Neural crest cell (in vitro differentiated cells): Measurements from ENCODE around the gene GRIN3B. TPM values are rescaled to one million over a fixed set of nuclear protein-coding genes. Genes with fewer than 3 reads are reported as not detected.

Source experiments
- DNase-seq: peaks from one replicate; pipeline ENCODE4 v3.0.0; 2021; ENCODE audit warnings: low read depth, mixed read lengths, low spot score
- H3K27ac Mint-ChIP-seq: one replicate; pipeline ENCODE4 v1.8.0; 2021; ENCODE audit warnings: mild to moderate bottlenecking, mixed read lengths; ENCODE audit not compliant: unreplicated experiment
- H3K27me3 Mint-ChIP-seq: 2 replicates; pipeline ENCODE4 v1.8.0; 2021; ENCODE audit warnings: low read depth, mild to moderate bottlenecking, mixed read lengths
- H3K36me3 Mint-ChIP-seq: 2 replicates; pipeline ENCODE4 v1.8.0; 2021; ENCODE audit warnings: low read depth, mild to moderate bottlenecking, mixed read lengths
- H3K4me1 Mint-ChIP-seq: 2 replicates; pipeline ENCODE4 v1.8.0; 2021; ENCODE audit warnings: mixed read lengths
- H3K4me3 Mint-ChIP-seq: one replicate; pipeline ENCODE4 v1.8.0; 2021; ENCODE audit warnings: mild to moderate bottlenecking, mixed read lengths
- H3K9me3 Mint-ChIP-seq: 2 replicates; pipeline ENCODE4 v1.8.0; 2021; ENCODE audit warnings: mixed read lengths
- CTCF ChIP-seq: fragments of 200-600 bp; sonication (generic); conservative IDR thresholded peaks from 2 replicates; pipeline ENCODE4 v1.5.0; 2021; ENCODE audit warnings: antibody characterized with exemption, mild to moderate bottlenecking
- total RNA-seq: library from RNA; stranded (reverse); gene quantifications from 2 replicates; pipeline ENCODE4 v1.2.1, GENCODE V29; 2021

GRIN3B gene
- total RNA-seq, 1 donor from 2014 or later = 0.12 TPM

DNA sequence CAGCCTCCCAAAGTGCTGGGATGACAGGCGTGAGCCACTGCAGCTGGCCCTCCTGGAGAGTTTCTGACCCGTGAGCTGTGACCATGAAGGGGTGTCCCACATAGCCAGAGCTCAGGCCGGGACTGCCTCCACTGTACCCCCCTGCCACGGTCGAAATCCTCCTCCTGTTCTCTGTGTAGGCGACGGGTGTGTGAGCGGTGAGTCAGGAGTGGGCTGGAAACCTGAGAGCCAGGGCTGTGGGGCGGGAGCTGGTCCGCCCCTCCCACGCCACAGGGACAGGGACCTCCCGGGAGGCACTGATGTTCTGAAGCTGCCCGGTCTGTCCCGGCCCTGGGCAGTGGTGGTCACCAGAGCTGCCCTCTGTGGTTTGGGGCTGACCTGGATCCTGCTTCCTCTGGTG lies 12.1 kb upstream of the GRIN3B start:
- Mint-ChIP-seq H3K27me3 (peaks cover 7% of the 10 kb centered on the region), H3K27ac (no peak overlapping the region), H3K36me3 (peaks cover 2% of the 10 kb centered on the region), H3K4me1 (peaks cover 14% of the 10 kb centered on the region), H3K9me3 (no peaks in the 10 kb centered on the region), H3K4me3 (no peak overlapping the region)
- no peak for DNase-seq
- TF ChIP-seq CTCF = no peak

- Mint-ChIP-seq H3K27me3 (peaks cover 8% of the 10 kb centered on the region), H3K4me1 (peaks cover 14% of the 10 kb centered on the region), H3K27ac (no peak overlapping the region), H3K36me3 (peaks cover 2% of the 10 kb centered on the region), H3K9me3 (no peaks in the 10 kb centered on the region), H3K4me3 (peak overlapping the region; percentile 15)
- no peak for DNase-seq
- TF ChIP-seq CTCF = no peak
These were observed 11.7 kb upstream of the GRIN3B start for GRCh38 chr19:988510-988909.

GRCh38 chr19:989381-990081 lies 10.7 kb upstream of the GRIN3B start:
- Mint-ChIP-seq H3K36me3 (peaks cover 2% of the 10 kb centered on the region), H3K9me3 (no peaks in the 10 kb centered on the region), H3K4me1 (peaks cover 11% of the 10 kb centered on the region), H3K27me3 (peaks cover 7% of the 10 kb centered on the region), H3K27ac (no peak overlapping the region), H3K4me3 (no peak overlapping the region)
- peak; percentile 33 for TF ChIP-seq CTCF
- DNase-seq = no peak

DNA sequence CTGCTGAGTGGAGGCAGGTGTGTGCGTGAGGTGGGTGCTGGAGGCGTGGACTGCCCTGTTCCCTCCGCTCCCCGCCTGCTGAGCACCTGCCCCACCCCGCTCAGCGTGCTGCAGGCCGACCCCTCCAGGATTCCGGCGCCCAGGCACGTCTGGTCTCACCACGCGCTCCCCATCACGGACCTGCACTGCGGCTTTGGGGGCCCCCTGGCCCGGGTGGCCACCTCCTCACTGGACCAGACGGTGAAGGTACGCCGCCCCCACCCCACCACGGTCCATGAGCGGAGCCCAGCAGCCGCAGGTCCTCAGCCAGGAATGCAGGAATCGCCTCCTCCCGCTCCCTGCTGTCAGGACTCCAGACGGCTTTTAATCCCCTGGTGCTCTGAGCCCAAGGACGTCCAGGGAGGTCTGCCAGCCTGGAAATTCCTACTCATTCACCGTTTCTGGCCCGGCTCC lies 10.1 kb upstream of the GRIN3B start:
- no peak overlapping the region for H3K27ac Mint-ChIP-seq
- peaks cover 4% of the 10 kb centered on the region for H3K27me3 Mint-ChIP-seq
- peaks cover 2% of the 10 kb centered on the region for H3K36me3 Mint-ChIP-seq
- TF ChIP-seq CTCF = no peak
- H3K4me3 Mint-ChIP-seq = no peak overlapping the region
- no peak for DNase-seq
- H3K4me1 Mint-ChIP-seq = peaks cover 5% of the 10 kb centered on the region
- no peaks in the 10 kb centered on the region for H3K9me3 Mint-ChIP-seq

DNA sequence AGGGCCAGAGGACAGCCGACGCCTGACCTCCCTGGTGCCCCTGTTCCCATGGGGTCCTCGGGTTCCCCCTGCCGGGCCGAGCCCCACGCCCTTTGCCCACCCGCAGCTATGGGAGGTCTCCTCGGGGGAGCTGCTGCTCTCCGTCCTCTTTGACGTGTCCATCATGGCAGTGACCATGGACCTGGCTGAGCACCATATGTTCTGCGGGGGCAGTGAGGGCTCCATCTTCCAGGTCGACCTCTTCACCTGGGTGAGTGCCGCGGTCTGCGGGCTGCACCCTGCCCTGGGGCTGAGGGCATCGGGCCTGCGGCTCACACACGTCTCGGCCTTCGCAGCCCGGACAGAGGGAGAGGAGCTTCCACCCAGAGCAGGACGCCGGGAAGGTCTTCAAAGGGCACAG lies 9.5 kb upstream of the GRIN3B start:
- Mint-ChIP-seq H3K36me3 (peaks cover 2% of the 10 kb centered on the region), H3K4me1 (peaks cover under 1% of the 10 kb centered on the region), H3K9me3 (no peaks in the 10 kb centered on the region), H3K4me3 (no peak overlapping the region), H3K27ac (no peak overlapping the region), H3K27me3 (peaks cover 10% of the 10 kb centered on the region)
- DNase-seq = no peak
- no peak for TF ChIP-seq CTCF
